Ascending aorta (tissue), 2 donors: ENCODE measurements around the gene RBM8A. TPM values are rescaled to one million over a fixed set of nuclear protein-coding genes. Genes with fewer than 3 reads are reported as not detected.

Experiments used
- DNase-seq, 2 donors: peaks; one replicate each; pipeline ENCODE4 v3.0.0-alpha.2; 2019; ENCODE audit warnings: low spot score in 2 of 2
- H3K27ac ChIP-seq, 2 donors: fragments of 200-600 bp; sonication (generic); one replicate each; pipeline ENCODE4 v1.5.1; 2016 to 2017; ENCODE audit warnings: mild to moderate bottlenecking in 1 of 2
- H3K27me3 ChIP-seq: fragments of 200-600 bp; sonication (generic); one replicate; pipeline ENCODE4 v1.5.1; 2017
- H3K36me3 ChIP-seq, 2 donors: fragments of 200-600 bp; sonication (generic); one replicate each; pipeline ENCODE4 v1.5.1; 2016
- H3K4me1 ChIP-seq, 2 donors: fragments of 200-600 bp; sonication (generic); one replicate each; pipeline ENCODE4 v1.5.1; 2016 to 2017; ENCODE audit warnings: mild to moderate bottlenecking in 1 of 2
- H3K4me3 ChIP-seq, 2 donors: fragments of 200-600 bp; sonication (generic); one replicate each; pipeline ENCODE4 v1.5.1; 2016 to 2017; ENCODE audit warnings: mild to moderate bottlenecking in 1 of 2
- H3K9me3 ChIP-seq, 2 donors: fragments of 200-600 bp; sonication (generic); one replicate each; pipeline ENCODE4 v1.5.1; 2016
- intact Hi-C: fragments of 100-400 bp; cut with DNase I; formaldehyde crosslinking; loops from one replicate; pipeline ENCODE4 v1.15.1; 2023
- total RNA-seq: library from RNA; depleted of rRNA; stranded (reverse); fragments of >200 nt; gene quantifications from one replicate; pipeline ENCODE4 v1.1.0, GENCODE V29; 2016
- TF ChIP-seq, protein P1 (sequence below), 3 experiments: fragments of 200-600 bp in 2 of 3; fragments of 450-650 bp in 1 of 3; sonication (generic) in 2 of 3; IDR thresholded peaks; one replicate each; pipeline ENCODE4 v1.5.1; 2016 to 2019; ENCODE audit warnings: antibody characterized with exemption in 3 of 3, mild to moderate bottlenecking in 1 of 3, moderate library complexity in 1 of 3

RBM8A gene
- total RNA-seq, 1 donor from 2014 or later, result 48.9 TPM

- Histone ChIP-seq H3K4me1 (peaks cover 19 to 44% of the 10 kb centered on the region in 2 donors), H3K36me3 (peaks cover 0 to 19% of the 10 kb centered on the region in 2 donors), H3K4me3 (no peak overlapping the region), H3K9me3 (no peaks in the 10 kb centered on the region), H3K27me3 (no peaks in the 10 kb centered on the region), H3K27ac (peak overlapping the region; percentile 92 to 98)
- intact Hi-C loops, result loop anchor here (5.0 kb wide), 2 partner anchors 88 to 123 kb away; no protein-coding TSS in a partner anchor
- TF ChIP-seq, protein P1, sequence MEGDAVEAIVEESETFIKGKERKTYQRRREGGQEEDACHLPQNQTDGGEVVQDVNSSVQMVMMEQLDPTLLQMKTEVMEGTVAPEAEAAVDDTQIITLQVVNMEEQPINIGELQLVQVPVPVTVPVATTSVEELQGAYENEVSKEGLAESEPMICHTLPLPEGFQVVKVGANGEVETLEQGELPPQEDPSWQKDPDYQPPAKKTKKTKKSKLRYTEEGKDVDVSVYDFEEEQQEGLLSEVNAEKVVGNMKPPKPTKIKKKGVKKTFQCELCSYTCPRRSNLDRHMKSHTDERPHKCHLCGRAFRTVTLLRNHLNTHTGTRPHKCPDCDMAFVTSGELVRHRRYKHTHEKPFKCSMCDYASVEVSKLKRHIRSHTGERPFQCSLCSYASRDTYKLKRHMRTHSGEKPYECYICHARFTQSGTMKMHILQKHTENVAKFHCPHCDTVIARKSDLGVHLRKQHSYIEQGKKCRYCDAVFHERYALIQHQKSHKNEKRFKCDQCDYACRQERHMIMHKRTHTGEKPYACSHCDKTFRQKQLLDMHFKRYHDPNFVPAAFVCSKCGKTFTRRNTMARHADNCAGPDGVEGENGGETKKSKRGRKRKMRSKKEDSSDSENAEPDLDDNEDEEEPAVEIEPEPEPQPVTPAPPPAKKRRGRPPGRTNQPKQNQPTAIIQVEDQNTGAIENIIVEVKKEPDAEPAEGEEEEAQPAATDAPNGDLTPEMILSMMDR (IDR thresholded peaks at IDR 0.05), result no peak
- DNase-seq, result no peak
Measured at GRCh38 chr1:145889722-145890121, 37.6 kb downstream of the RBM8A start.

DNA sequence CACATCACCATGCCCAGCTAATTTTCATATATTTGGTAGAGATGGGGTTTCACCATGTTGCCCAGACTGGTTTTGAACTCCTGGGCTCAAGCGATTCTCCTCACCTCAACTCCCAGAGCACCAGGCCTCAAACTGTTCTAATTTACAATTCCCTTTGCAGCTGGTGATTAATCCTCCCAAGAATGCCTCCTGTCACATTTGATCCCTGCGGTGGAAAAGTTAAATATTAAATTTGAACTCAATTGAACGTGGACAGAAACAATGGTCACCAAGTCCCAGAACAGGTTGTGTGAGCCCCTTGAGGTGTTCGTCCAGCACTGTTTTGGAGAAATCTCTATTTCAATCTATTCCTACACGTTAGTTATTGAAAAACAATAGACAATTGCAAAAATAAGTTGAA is 39.7 kb downstream of the RBM8A start:
- DNase-seq, result no peak
- H3K4me3 ChIP-seq, result no peak overlapping the region
- H3K27me3 ChIP-seq, result no peaks in the 10 kb centered on the region
- intact Hi-C loops, result no loop called here
- H3K36me3 ChIP-seq, result peaks cover 0 to 7% of the 10 kb centered on the region in 2 donors
- no peaks in the 10 kb centered on the region for H3K9me3 ChIP-seq
- peak overlapping the region; percentile 48 to 63 for H3K27ac ChIP-seq
- peaks cover 17 to 35% of the 10 kb centered on the region in 2 donors for H3K4me1 ChIP-seq
- TF ChIP-seq, protein P1 (IDR thresholded peaks at IDR 0.05), result no peak

DNA sequence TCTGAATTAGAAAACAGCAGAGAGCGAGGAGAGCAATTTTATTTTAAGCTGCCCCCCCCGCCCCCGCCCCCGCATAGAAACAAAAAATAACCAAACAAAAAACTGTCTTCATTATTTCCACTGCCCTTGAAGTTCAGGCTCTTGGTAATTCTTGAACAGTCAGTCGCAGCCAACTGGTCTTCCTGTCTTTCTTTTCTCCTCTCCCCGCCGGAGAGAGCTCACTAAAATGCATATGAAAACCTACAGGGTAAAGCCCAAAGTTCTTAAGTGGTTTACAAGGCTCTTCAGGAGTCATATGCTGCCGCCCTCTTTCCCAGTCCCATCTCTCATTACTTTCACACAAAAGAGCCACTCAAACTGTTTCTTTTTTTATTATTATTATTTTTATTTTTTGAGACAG is 40.5 kb downstream of the RBM8A start:
- no peaks in the 10 kb centered on the region for H3K27me3 ChIP-seq
- peaks cover 0 to 7% of the 10 kb centered on the region in 2 donors for H3K36me3 ChIP-seq
- H3K27ac ChIP-seq, result peak overlapping the region; percentile 48 to 63
- peaks cover 12 to 31% of the 10 kb centered on the region in 2 donors for H3K4me1 ChIP-seq
- intact Hi-C loops, result no loop called here
- TF ChIP-seq, protein P1 (IDR thresholded peaks at IDR 0.05), result no peak
- H3K4me3 ChIP-seq, result peak overlapping the region in 1 of 2 donors; percentile 70
- no peaks in the 10 kb centered on the region for H3K9me3 ChIP-seq
- DNase-seq, result no peak

DNA sequence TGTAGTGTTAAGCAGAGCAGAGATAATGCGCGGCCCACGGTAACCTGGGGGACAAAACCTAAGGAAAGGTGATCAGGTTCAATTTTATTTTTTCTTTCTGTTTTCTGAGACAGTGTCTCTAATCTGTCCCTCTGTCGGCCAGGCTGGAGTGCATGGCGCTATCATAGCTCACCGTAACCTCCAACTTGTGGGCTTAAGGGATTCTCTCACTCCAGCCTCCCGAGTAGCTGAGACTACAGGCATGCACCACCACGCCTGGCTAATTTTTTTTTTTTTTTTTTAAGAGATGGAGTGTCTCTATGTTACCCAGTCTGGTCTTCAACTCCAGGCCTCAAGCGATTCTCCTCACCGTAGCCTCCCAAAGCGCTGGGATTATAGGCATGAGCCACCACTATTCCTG is 40.9 kb downstream of the RBM8A start:
- peaks cover 0 to 7% of the 10 kb centered on the region in 2 donors for H3K36me3 ChIP-seq
- TF ChIP-seq, protein P1 (IDR thresholded peaks at IDR 0.05), result no peak
- peak overlapping the region; percentile 69 to 70 for H3K4me3 ChIP-seq
- H3K9me3 ChIP-seq, result no peaks in the 10 kb centered on the region
- H3K27me3 ChIP-seq, result no peaks in the 10 kb centered on the region
- intact Hi-C loops, result no loop called here
- H3K4me1 ChIP-seq, result peaks cover 10 to 27% of the 10 kb centered on the region in 2 donors
- H3K27ac ChIP-seq, result peak overlapping the region; percentile 48 to 63
- no peak for DNase-seq

- intact Hi-C loops, result no loop called here
- H3K4me1 ChIP-seq, result peaks cover 5 to 21% of the 10 kb centered on the region in 2 donors
- TF ChIP-seq, protein P1 (IDR thresholded peaks at IDR 0.05), result no peak
- DNase-seq, result peak; percentile 62 to 88
- peaks cover 0 to 7% of the 10 kb centered on the region in 2 donors for H3K36me3 ChIP-seq
- H3K9me3 ChIP-seq, result no peaks in the 10 kb centered on the region
- peak within 1 kb of the TSS; percentile 69 to 70 for H3K4me3 ChIP-seq
- H3K27ac ChIP-seq, result peak within 1 kb of the TSS; percentile 48 to 63
- H3K27me3 ChIP-seq, result no peaks in the 10 kb centered on the region
Measured at GRCh38 chr1:145885738-145886287, 41.5 kb downstream of the RBM8A start, which contains the start of gene ANKRD35. Gene ANKRD35, minus strand, starts transcription at chr1:145885866. Its CDS starts 108 bp downstream, at chr1:145885758.
